H1 (cell line): ENCODE data around the gene PTPRG. TPM values are rescaled to one million over a fixed set of nuclear protein-coding genes. Genes with fewer than 3 reads are reported as not detected.

ENCODE experiments used
- CTCF ChIA-PET: fragments of 300-600 bp; sonication (Branson Sonifier 250); formaldehyde crosslinking; loops from one replicate; lab custom pipeline; 2021; ENCODE audit not compliant: partially characterized antibody; lab: Charles Lee
- POLR2A ChIA-PET: fragments of 300-600 bp; sonication (Branson Sonifier 250); formaldehyde crosslinking; loops from one replicate; lab custom pipeline; 2021; ENCODE audit warnings: inconsistent platforms; ENCODE audit not compliant: partially characterized antibody; lab: Charles Lee
- DNase-seq, 2 experiments: peaks; one replicate each; pipeline versions ENCODE4 v3.0.0 to v3.0.0-alpha.2; 2010 to 2022; ENCODE audit warnings: low spot score in 2 of 2, low read depth in 1 of 2, mixed read lengths in 1 of 2
- FAIRE-seq: peaks from 2 replicates; lab custom pipeline; 2011; peaks lifted over from hg19 to GRCh38; lab: Jason Lieb, UNC
- H2AFZ ChIP-seq: 2 replicates; pipeline ENCODE4 v1.8.1; 2012; ENCODE audit warnings: low read length, inconsistent platforms
- H2AK5ac ChIP-seq: 2 replicates; pipeline ENCODE4 v1.6.1; 2013; ENCODE audit warnings: low read depth, low read length
- H2BK120ac ChIP-seq: replicated peaks from 2 replicates; pipeline ENCODE3; 2013; ENCODE audit warnings: low read depth, low read length, inconsistent platforms
- H2BK12ac ChIP-seq: 2 replicates; pipeline ENCODE4 v1.6.1; 2013; ENCODE audit warnings: low read depth, low read length
- H2BK15ac ChIP-seq: 2 replicates; pipeline ENCODE4 v1.6.1; 2013; ENCODE audit warnings: low read length
- H2BK20ac ChIP-seq: 2 replicates; pipeline ENCODE4 v1.6.1; 2013; ENCODE audit warnings: low read length
- H2BK5ac ChIP-seq: 2 replicates; pipeline ENCODE4 v1.6.1; 2013; ENCODE audit warnings: low read depth, low read length
- H3K14ac ChIP-seq: 2 replicates; pipeline ENCODE4 v1.6.1; 2013; ENCODE audit warnings: inconsistent platforms; ENCODE audit not compliant: insufficient read length
- H3K18ac ChIP-seq: 2 replicates; pipeline ENCODE4 v1.6.1; 2013; ENCODE audit warnings: low read length; ENCODE audit errors: extremely low read depth
- H3K23ac ChIP-seq: 2 replicates; pipeline ENCODE4 v1.6.1; 2013; ENCODE audit warnings: inconsistent platforms; ENCODE audit not compliant: insufficient read length
- H3K23me2 ChIP-seq: 2 replicates; pipeline ENCODE4 v1.6.1; 2013; ENCODE audit warnings: low read depth, low read length
- H3K27ac ChIP-seq: 2 replicates; pipeline ENCODE4 v1.6.1; 2011; ENCODE audit warnings: low read depth, low read length, inconsistent platforms
- H3K27me3 ChIP-seq, 4 experiments: replicated peaks in 1 of 4; 1 replicate in 1 of 4; 2 replicates in 3 of 4; pipeline versions ENCODE4 v1.6.1 to v1.8.1; 2011 to 2013; ENCODE audit warnings: low read length in 3 of 4, mild to moderate bottlenecking in 3 of 4, inconsistent platforms in 2 of 4, mixed read lengths in 2 of 4, moderate library complexity in 1 of 4; ENCODE audit not compliant: control insufficient read depth in 3 of 4, insufficient read depth in 3 of 4; ENCODE audit errors: extremely low read depth in 1 of 4
- H3K36me3 ChIP-seq, 4 experiments: 2 replicates each; pipeline versions ENCODE4 v1.6.1 to v1.8.1; 2011 to 2013; ENCODE audit warnings: mild to moderate bottlenecking in 4 of 4, low read length in 3 of 4, moderate library complexity in 2 of 4, control low read depth in 1 of 4, inconsistent platforms in 1 of 4; ENCODE audit not compliant: insufficient read depth in 4 of 4, control insufficient read depth in 2 of 4
- H3K4ac ChIP-seq: replicated peaks from 2 replicates; pipeline ENCODE3; 2013; ENCODE audit warnings: low read length, low read depth, mixed read lengths, inconsistent platforms; ENCODE audit not compliant: insufficient read length
- H3K4me1 ChIP-seq, 4 experiments: replicated peaks in 1 of 4; 1 replicate in 1 of 4; 2 replicates in 3 of 4; pipeline versions ENCODE4 v1.6.1 to v1.8.1; 2011 to 2013; ENCODE audit warnings: low read length in 3 of 4, inconsistent platforms in 2 of 4, mixed read lengths in 1 of 4; ENCODE audit not compliant: insufficient read depth in 4 of 4, control insufficient read depth in 3 of 4
- H3K4me2 ChIP-seq, 2 experiments: 2 replicates each; pipeline versions ENCODE4 v1.6.1 to v1.8.1; 2011 to 2013; ENCODE audit warnings: low read depth in 2 of 2, low read length in 2 of 2, control low read depth in 1 of 2, inconsistent platforms in 1 of 2, mild to moderate bottlenecking in 1 of 2; ENCODE audit not compliant: insufficient read depth in 1 of 2
- H3K4me3 ChIP-seq, 4 experiments: fragments of 200-600, 300-600 bp in 1 of 4; sonication (generic), shearing (Covaris generic), sonication (Bioruptor Twin) in 1 of 4; 2 replicates each; pipeline versions ENCODE4 v1.5.1 to v1.8.1; 2011 to 2016; ENCODE audit warnings: low read length in 4 of 4, low read depth in 3 of 4, control low read depth in 2 of 4, inconsistent platforms in 2 of 4, mild to moderate bottlenecking in 2 of 4, mixed read lengths in 1 of 4, moderate library complexity in 1 of 4; ENCODE audit not compliant: insufficient read depth in 2 of 4; ENCODE audit errors: extremely low read depth in 1 of 4
- H3K56ac ChIP-seq: replicated peaks from 2 replicates; pipeline ENCODE3; 2013; ENCODE audit warnings: low read depth, mild to moderate bottlenecking, mixed read lengths, low read length, inconsistent platforms; ENCODE audit not compliant: insufficient read length
- H3K79me1 ChIP-seq: 2 replicates; pipeline ENCODE4 v1.6.1; 2013; ENCODE audit warnings: low read depth, low read length, control low read depth
- H3K79me2 ChIP-seq, 2 experiments: 2 replicates each; pipeline versions ENCODE4 v1.6.1 to v1.8.1; 2012 to 2013; ENCODE audit warnings: low read length in 2 of 2, mild to moderate bottlenecking in 2 of 2, inconsistent platforms in 1 of 2; ENCODE audit not compliant: insufficient read depth in 2 of 2, control insufficient read depth in 1 of 2
- H3K9ac ChIP-seq, 4 experiments: replicated peaks in 1 of 4; 1 replicate in 1 of 4; 2 replicates in 3 of 4; pipeline versions ENCODE4 v1.6.1 to v1.8.1; 2011 to 2013; ENCODE audit warnings: low read depth in 3 of 4, low read length in 3 of 4, control low read depth in 2 of 4, mild to moderate bottlenecking in 2 of 4, moderate library complexity in 2 of 4, inconsistent platforms in 1 of 4; ENCODE audit errors: extremely low read depth in 1 of 4
- H3K9me3 ChIP-seq, 2 experiments: 2 replicates each; pipeline versions ENCODE4 v1.6.1 to v1.8.1; 2012 to 2013; ENCODE audit warnings: mild to moderate bottlenecking in 2 of 2, moderate library complexity in 2 of 2, control low read depth in 1 of 2, inconsistent platforms in 1 of 2, low read depth in 1 of 2, low read length in 1 of 2, mixed read lengths in 1 of 2; ENCODE audit not compliant: insufficient read depth in 2 of 2
- H4K20me1 ChIP-seq, 2 experiments: replicated peaks in 1 of 2; 2 replicates each; pipeline versions ENCODE3 to v1.8.1; 2011 to 2013; ENCODE audit warnings: inconsistent platforms in 2 of 2, low read length in 2 of 2, mild to moderate bottlenecking in 1 of 2; ENCODE audit not compliant: insufficient read depth in 2 of 2, control insufficient read depth in 1 of 2
- H4K5ac ChIP-seq: 2 replicates; pipeline ENCODE4 v1.6.1; 2013; ENCODE audit warnings: low read length, low read depth, mixed read lengths, inconsistent platforms; ENCODE audit not compliant: insufficient read length
- H4K8ac ChIP-seq: 2 replicates; pipeline ENCODE4 v1.8.0; 2013; ENCODE audit warnings: mild to moderate bottlenecking, moderate library complexity, low read length, inconsistent platforms; ENCODE audit not compliant: insufficient read depth; ENCODE audit errors: extremely low read depth
- H4K91ac ChIP-seq: replicated peaks from 2 replicates; pipeline ENCODE3; 2013; ENCODE audit warnings: low read length, mixed read lengths, inconsistent platforms; ENCODE audit not compliant: insufficient read length
- CHD2 ChIP-seq: IDR thresholded peaks from 2 replicates; pipeline ENCODE4 v1.6.1; 2012; ENCODE audit warnings: low read length, improper control_type of control experiment
- E2F6 ChIP-seq: IDR thresholded peaks from 2 replicates; pipeline ENCODE4 v1.6.1; 2012; ENCODE audit warnings: inconsistent platforms
- EGR1 ChIP-seq: IDR thresholded peaks from 2 replicates; pipeline ENCODE4 v1.6.1; 2011; ENCODE audit warnings: low read depth, low read length, borderline replicate concordance
- JUND ChIP-seq: IDR thresholded peaks from 2 replicates; pipeline ENCODE4 v1.6.1; 2011; ENCODE audit warnings: mild to moderate bottlenecking, improper control_type of control experiment, low read length
- MAFK ChIP-seq: IDR thresholded peaks from 2 replicates; pipeline ENCODE4 v1.6.1; 2012; ENCODE audit warnings: low read depth, mild to moderate bottlenecking, improper control_type of control experiment, low read length
- NRF1 ChIP-seq: IDR thresholded peaks from 2 replicates; pipeline ENCODE4 v1.6.1; 2011; ENCODE audit warnings: mild to moderate bottlenecking, low read depth, low read length, improper control_type of control experiment
- POLR2AphosphoS5 ChIP-seq: IDR thresholded peaks from 2 replicates; pipeline ENCODE4 v1.6.1; 2011; ENCODE audit warnings: low read depth, low read length
- RBBP5 ChIP-seq: IDR thresholded peaks from 2 replicates; pipeline ENCODE4 v1.7.1; 2012; ENCODE audit warnings: low read depth, mild to moderate bottlenecking, inconsistent platforms, low read length, moderate library complexity, borderline replicate concordance
- RXRA ChIP-seq: IDR thresholded peaks from 2 replicates; pipeline ENCODE4 v1.6.1; 2011; ENCODE audit warnings: low read depth, mild to moderate bottlenecking, low read length, moderate library complexity; ENCODE audit not compliant: insufficient read depth
- SIN3A ChIP-seq, 2 experiments: IDR thresholded peaks in 1 of 2; conservative IDR thresholded peaks in 1 of 2; 2 replicates each; pipeline ENCODE4 v1.6.1; 2011 to 2012; ENCODE audit warnings: low read length in 2 of 2, improper control_type of control experiment in 1 of 2, low read depth in 1 of 2, mild to moderate bottlenecking in 1 of 2
- SIRT6 ChIP-seq: IDR thresholded peaks from one replicate; pipeline ENCODE4 v1.7.1; 2012; ENCODE audit warnings: low read length, inconsistent platforms
- TAF1 ChIP-seq: IDR thresholded peaks from 2 replicates; pipeline ENCODE4 v1.6.1; 2011; ENCODE audit warnings: mild to moderate bottlenecking, low read depth, low read length
- YY1 ChIP-seq: IDR thresholded peaks from 2 replicates; pipeline ENCODE4 v1.6.1; 2011; ENCODE audit warnings: low read depth, mild to moderate bottlenecking, low read length
- WGBS, 2 experiments: shearing (Covaris generic) in 1 of 2; methylation state at CpG; one replicate each; pipeline versions ENCODE4 v1.1.6 to v1.1.7; 2013 to 2015; ENCODE audit warnings: low lambda C conversion rate in 2 of 2, mixed read lengths in 2 of 2, inconsistent platforms in 1 of 2, low coverage in 1 of 2, missing lambda C conversion rate in 1 of 2; ENCODE audit not compliant: insufficient replicate concordance in 2 of 2, insufficient coverage in 1 of 2, insufficient read length in 1 of 2; ENCODE audit errors: extremely low coverage in 1 of 2, missing lambda C conversion rate in 1 of 2; 5-methylcytosine and 5-hydroxymethylcytosine counted together
- polyA plus RNA-seq, 7 experiments: library from polyadenylated mRNA; depleted of rRNA in 3 of 7; stranded (reverse) in 5 of 7; unstranded in 2 of 7; fragments of >200 nt in 5 of 7; fragments of 200-250 nt in 2 of 7; gene quantifications; 1 replicate in 5 of 7; 2 replicates in 1 of 7; 4 replicates in 1 of 7; pipeline versions ENCODE4 v1.2.1 to v1.2.3, GENCODE V29; 2011 to 2013; ENCODE audit warnings: missing spikeins in 2 of 7, mixed read lengths in 2 of 7
- total RNA-seq: library from RNA; stranded (reverse); fragmentation: NEBNext Ultra II Directional; extraction: Animal tissue kit (Norgen Biotek cat#: 25700); gene quantifications from 2 replicates; pipeline ENCODE4 v1.2.1, GENCODE V29; 2021

Gene PTPRG
- total and polyA plus RNA-seq, 2 of the 8 experiments (the other 6 are each of a cell fraction or from before 2014, with no cell fraction given), result 23.3 to 96.2 TPM

- Histone ChIP-seq H2BK20ac (no peak overlapping the region), H3K56ac (no peak overlapping the region), H3K23me2 (no peaks in the 10 kb centered on the region), H3K9ac (no peak overlapping the region), H4K20me1 (peaks cover 9 to 12% of the 10 kb centered on the region in 2 experiments), H2BK12ac (no peak overlapping the region), H4K5ac (no peak overlapping the region), H3K18ac (no peak overlapping the region), H3K79me1 (peaks cover 3% of the 10 kb centered on the region; the same call in 1 of the 2 replicates), H3K79me2 (peaks cover 25 to 97% of the 10 kb centered on the region in 2 experiments), H3K4ac (no peak overlapping the region), H3K4me2 (no peak overlapping the region), H3K27me3 (no peaks in the 10 kb centered on the region), H2BK120ac (no peak overlapping the region), H3K4me1 (peaks cover 0 to 3% (median 2%) of the 10 kb centered on the region in 4 experiments; a peak in 4 of 7 replicates), H4K91ac (no peak overlapping the region), H2BK15ac (no peak overlapping the region), H3K4me3 (no peak overlapping the region), H3K27ac (no peak overlapping the region), H3K36me3 (peaks cover 0 to 8% (median 4%) of the 10 kb centered on the region in 4 experiments; a peak in 3 of 8 replicates), H2AK5ac (no peak overlapping the region), H2AFZ (no peak overlapping the region), H3K14ac (no peak overlapping the region), H3K23ac (no peak overlapping the region), H4K8ac (no peak overlapping the region), H2BK5ac (no peak overlapping the region), H3K9me3 (no peaks in the 10 kb centered on the region)
- DNase-seq (no peak), FAIRE-seq (no peak)
- CTCF ChIA-PET, result interaction anchor here (1.3 to 1.6 kb wide), 2 partner anchors 17 to 76 kb away, joined by 3 to 5 read pairs; no protein-coding TSS in a partner anchor
- WGBS, 2 experiments, result 77% methylated on average over 2 of the region's 2 CpGs; no CpG with 5 or more reads in 1 of the 2 experiments
- POLR2A ChIA-PET, result interaction anchor here (1.5 to 1.6 kb wide), 3 partner anchors 17 to 72 kb away, joined by 3 to 4 read pairs (median 4); partner anchors contain the start of gene PTPRG
- TF ChIP-seq RXRA (no peak), POLR2AphosphoS5 (no peak), RBBP5 (no peak), YY1 (no peak), JUND (no peak), E2F6 (no peak), SIN3A (conservative IDR thresholded peaks at IDR 0.05 in 1 of 2, IDR thresholded peaks at IDR 0.05 in 1 of 2; ENCODE audit: low read depth in 1 of 2, low read length in 2 of 2) (no peak), NRF1 (no peak), CHD2 (no peak), SIRT6 (no peak), TAF1 (no peak), MAFK (no peak), EGR1 (no peak)
Observed at GRCh38 chr3:61632568-61633175, 71.3 kb downstream of the PTPRG start.
